ENCODE measurements around the gene OR10A7. TPM values are rescaled to one million over a fixed set of nuclear protein-coding genes. Genes with fewer than 3 reads are reported as not detected.

The OR10A7 gene
- not detected in 2 replicates for total RNA-seq (2013; cell fraction: nucleolus; rRNA removed)
- total RNA-seq (2014; rRNA removed) (not detected in 2 replicates), total RNA-seq (2014; rRNA removed; fragmentation: Illumina TruSeq; extraction: Trizol) (not detected in 2 replicates), total RNA-seq (2021) (not detected in 2 replicates), polyA plus RNA-seq (2011; rRNA removed) (not detected in 2 replicates), polyA plus RNA-seq (2014; fragmentation: Illumina TruSeq; extraction: Trizol) (not detected in 2 replicates), polyA plus RNA-seq (2014; fragmentation: Nextera tagmentation; extraction: Ambion mirVana) (not detected), polyA plus RNA-seq (2014; rRNA removed) (not detected in 2 replicates), polyA plus RNA-seq (2016; fragmentation: Nextera tagmentation; extraction: Ambion mirVana) (not detected), polyA minus RNA-seq (2011; rRNA and poly(A)+ RNA removed) (not detected in 2 replicates), Bru-seq, nascent RNA (not detected), BruChase-seq, experiment 1, labeled RNA remaining after a 6-hour chase (not detected), BruChase-seq, experiment 2, labeled RNA remaining after a 2-hour chase (percentile 20 among the genes with signal in this experiment)
- not detected for polyA plus RNA-seq (2011; ENCODE audit: low read depth)
- not detected in 2 replicates for polyA plus RNA-seq (2011; cell fraction: cytosol; rRNA removed)
- polyA plus RNA-seq (2011; cell fraction: nucleus; rRNA removed) = not detected in 2 replicates
- polyA plus RNA-seq (2012) = not detected in 2 replicates
- not detected in 2 replicates for polyA minus RNA-seq (2011; cell fraction: cytosol; rRNA and poly(A)+ RNA removed)
- polyA minus RNA-seq (2011; cell fraction: nucleus; rRNA and poly(A)+ RNA removed) = not detected in 2 replicates
- long read RNA-seq, experiment 1 = 0 reads
- long read RNA-seq, experiment 2 = 0 reads

DNA sequence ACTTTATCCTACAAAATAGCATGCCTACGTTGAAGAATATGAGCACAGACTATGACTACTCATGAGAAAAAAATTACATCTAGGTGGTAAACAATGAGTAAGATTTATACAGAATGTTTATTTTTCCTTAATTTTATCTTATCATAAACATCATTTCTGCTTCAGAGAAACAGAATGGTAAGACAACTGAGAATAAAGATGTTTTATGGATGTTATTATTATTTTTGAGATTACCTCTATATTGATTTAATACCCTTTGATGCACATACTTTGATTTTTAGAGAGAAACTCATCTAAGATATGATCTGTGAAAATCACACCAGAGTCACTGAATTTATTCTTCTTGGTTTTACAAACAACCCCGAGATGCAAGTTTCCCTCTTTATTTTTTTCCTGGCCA is at the start of gene OR10A7:
TSS of gene OR10A7 (plus strand) at position 301 of the 400 bp plus-strand sequence. CDS start at position 301, 0 bp downstream.
- BruUV-seq (replicated peaks) = no TSS peak
- no peaks in the 10 kb centered on the region for H3K9me3 ChIP-seq (replicated peaks; ENCODE audit: control insufficient read depth, insufficient read depth, low read length)
- in situ Hi-C loops (cut with MboI) (no loop called here), intact Hi-C loops (cut with micrococcal nuclease; ENCODE audit: unreplicated experiment) (no loop called here)
- no peaks in the 10 kb centered on the region for H3K4me1 ChIP-seq (ENCODE audit: control insufficient read depth, insufficient read depth, low read length)
- H3K79me2 ChIP-seq (ENCODE audit: control insufficient read depth, insufficient read depth, low read length) = no peaks in the 10 kb centered on the region
- POLR2A ChIA-PET = no interaction called here
- no peak within 1 kb of the TSS for H2AFZ ChIP-seq (ENCODE audit: control insufficient read depth, low read depth, low read length)
- no peak for TF ChIP-seq ZNF274 (IDR thresholded peaks at IDR 0.05; ENCODE audit: insufficient read depth, insufficient read length)
- no peak for TF ChIP-seq SIN3A (IDR thresholded peaks at IDR 0.05; ENCODE audit: low read depth, low read length)
- no peak for TF ChIP-seq HDAC6 (IDR thresholded peaks at IDR 0.05; ENCODE audit: unreplicated experiment)
- no peak for TF ChIP-seq STAT3 (IDR thresholded peaks at IDR 0.05; ENCODE audit: low read depth, low read length)
- TF ChIP-seq TCF7 (IDR thresholded peaks at IDR 0.05; ENCODE audit: borderline replicate concordance) = no peak
- no peak for TF ChIP-seq CBFB (IDR thresholded peaks at IDR 0.05; ENCODE audit: low read depth)
- TF ChIP-seq RUNX3 (IDR thresholded peaks at IDR 0.05; ENCODE audit: low read length) = no peak
- no peak for TF ChIP-seq RFX5 (IDR thresholded peaks at IDR 0.05; ENCODE audit: low read depth, low read length)
- TF ChIP-seq, protein P1, sequence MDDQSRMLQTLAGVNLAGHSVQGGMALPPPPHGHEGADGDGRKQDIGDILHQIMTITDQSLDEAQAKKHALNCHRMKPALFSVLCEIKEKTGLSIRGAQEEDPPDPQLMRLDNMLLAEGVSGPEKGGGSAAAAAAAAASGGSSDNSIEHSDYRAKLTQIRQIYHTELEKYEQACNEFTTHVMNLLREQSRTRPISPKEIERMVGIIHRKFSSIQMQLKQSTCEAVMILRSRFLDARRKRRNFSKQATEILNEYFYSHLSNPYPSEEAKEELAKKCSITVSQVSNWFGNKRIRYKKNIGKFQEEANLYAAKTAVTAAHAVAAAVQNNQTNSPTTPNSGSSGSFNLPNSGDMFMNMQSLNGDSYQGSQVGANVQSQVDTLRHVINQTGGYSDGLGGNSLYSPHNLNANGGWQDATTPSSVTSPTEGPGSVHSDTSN (IDR thresholded peaks at IDR 0.05; ENCODE audit: insufficient replicate concordance, low read depth, low read length) = no peak
- no peak for TF ChIP-seq LARP7 (IDR thresholded peaks at IDR 0.05)
- TF ChIP-seq ZNF384 (IDR thresholded peaks at IDR 0.05; ENCODE audit: borderline replicate concordance, low read depth, low read length) = no peak
- no peak for TF ChIP-seq YBX1 (IDR thresholded peaks at IDR 0.05)
- H3K27me3 ChIP-seq (replicated peaks in 1 of 2; ENCODE audit: control insufficient read depth in 2 of 2, insufficient read depth in 2 of 2, low read length in 1 of 2) = no peaks in the 10 kb centered on the region
- FAIRE-seq (no peak), DNase-seq (ENCODE audit: low read depth, low spot score) (no peak), ATAC-seq (no peak)
- WGBS (ENCODE audit: insufficient coverage, insufficient replicate concordance, low lambda C conversion rate, missing lambda C conversion rate) = 20% methylated on average over 2 of the region's 2 CpGs
- SMC1A ChIA-PET (ENCODE audit: uncharacterized antibody, unreplicated experiment) = no interaction called here
- no peak within 1 kb of the TSS for H3K4me2 ChIP-seq (ENCODE audit: control insufficient read depth, insufficient read depth)
- no peak within 1 kb of the TSS for H3K27ac ChIP-seq (ENCODE audit: control insufficient read depth, insufficient read depth)
- RAD21 ChIA-PET (ENCODE audit: unreplicated experiment) = no interaction called here
- no peak within 1 kb of the TSS for H3K9ac ChIP-seq (ENCODE audit: control insufficient read depth, insufficient read depth, low read length)
- no peaks in the 10 kb centered on the region for H4K20me1 ChIP-seq (ENCODE audit: control insufficient read depth, insufficient read depth)
- CTCF ChIA-PET = no interaction called here
- no peaks in the 10 kb centered on the region for H3K36me3 ChIP-seq (ENCODE audit: control insufficient read depth in 2 of 2, insufficient read depth in 2 of 2, low read length in 1 of 2)
- H3K4me3 ChIP-seq = no peak within 1 kb of the TSS
